ENCODE data around the gene GBE1. TPM values are rescaled to one million over a fixed set of nuclear protein-coding genes. Genes with fewer than 3 reads are reported as not detected.

GBE1 gene
- polyA plus RNA-seq, 1 experiment: 60.1 TPM

DNA sequence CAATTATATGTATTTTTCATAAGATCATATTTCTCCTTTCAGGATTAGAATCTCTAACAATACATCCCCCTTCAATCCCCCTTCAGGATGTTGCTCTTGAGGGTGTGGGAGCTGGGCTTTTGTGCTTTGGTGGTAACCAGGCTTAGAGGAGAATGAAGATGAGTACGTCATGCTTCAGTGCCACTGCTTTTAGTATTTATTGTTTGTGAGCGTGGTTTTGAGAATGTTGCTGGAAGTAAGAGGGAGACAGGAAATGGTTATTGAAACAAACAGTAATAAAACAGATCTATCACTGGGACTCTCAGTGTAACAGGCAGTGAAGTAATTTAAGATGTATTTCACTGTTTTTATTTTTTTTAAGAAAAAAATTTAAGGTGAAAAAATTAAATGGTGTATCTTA lies 35.3 kb downstream of the GBE1 start:
- Histone ChIP-seq H3K4me3 (ENCODE audit: low read depth, low read length) (no peak overlapping the region), H3K27ac (ENCODE audit: low read depth, low read length) (no peak overlapping the region), H3K9me3 (ENCODE audit: control insufficient read depth, insufficient read depth, low read length) (no peaks in the 10 kb centered on the region), H3K27me3 (ENCODE audit: control insufficient read depth, insufficient read depth, low read length) (no peaks in the 10 kb centered on the region)
- no peak for DNase-seq (ENCODE audit: low read depth, low spot score)
- TF ChIP-seq, protein P1, sequence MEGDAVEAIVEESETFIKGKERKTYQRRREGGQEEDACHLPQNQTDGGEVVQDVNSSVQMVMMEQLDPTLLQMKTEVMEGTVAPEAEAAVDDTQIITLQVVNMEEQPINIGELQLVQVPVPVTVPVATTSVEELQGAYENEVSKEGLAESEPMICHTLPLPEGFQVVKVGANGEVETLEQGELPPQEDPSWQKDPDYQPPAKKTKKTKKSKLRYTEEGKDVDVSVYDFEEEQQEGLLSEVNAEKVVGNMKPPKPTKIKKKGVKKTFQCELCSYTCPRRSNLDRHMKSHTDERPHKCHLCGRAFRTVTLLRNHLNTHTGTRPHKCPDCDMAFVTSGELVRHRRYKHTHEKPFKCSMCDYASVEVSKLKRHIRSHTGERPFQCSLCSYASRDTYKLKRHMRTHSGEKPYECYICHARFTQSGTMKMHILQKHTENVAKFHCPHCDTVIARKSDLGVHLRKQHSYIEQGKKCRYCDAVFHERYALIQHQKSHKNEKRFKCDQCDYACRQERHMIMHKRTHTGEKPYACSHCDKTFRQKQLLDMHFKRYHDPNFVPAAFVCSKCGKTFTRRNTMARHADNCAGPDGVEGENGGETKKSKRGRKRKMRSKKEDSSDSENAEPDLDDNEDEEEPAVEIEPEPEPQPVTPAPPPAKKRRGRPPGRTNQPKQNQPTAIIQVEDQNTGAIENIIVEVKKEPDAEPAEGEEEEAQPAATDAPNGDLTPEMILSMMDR (IDR thresholded peaks at IDR 0.05; ENCODE audit: low read depth, low read length): no peak
- ChIA-PET CTCF (interaction anchor here (0.6 kb wide), 1 partner anchor 10 kb away, joined by 3 read pairs; no protein-coding TSS in a partner anchor), POLR2A (interaction anchor here (1.1 to 1.7 kb wide), 2 partner anchors 9 to 35 kb away, joined by 3 to 5 read pairs; partner anchors contain the start of gene GBE1)

DNA sequence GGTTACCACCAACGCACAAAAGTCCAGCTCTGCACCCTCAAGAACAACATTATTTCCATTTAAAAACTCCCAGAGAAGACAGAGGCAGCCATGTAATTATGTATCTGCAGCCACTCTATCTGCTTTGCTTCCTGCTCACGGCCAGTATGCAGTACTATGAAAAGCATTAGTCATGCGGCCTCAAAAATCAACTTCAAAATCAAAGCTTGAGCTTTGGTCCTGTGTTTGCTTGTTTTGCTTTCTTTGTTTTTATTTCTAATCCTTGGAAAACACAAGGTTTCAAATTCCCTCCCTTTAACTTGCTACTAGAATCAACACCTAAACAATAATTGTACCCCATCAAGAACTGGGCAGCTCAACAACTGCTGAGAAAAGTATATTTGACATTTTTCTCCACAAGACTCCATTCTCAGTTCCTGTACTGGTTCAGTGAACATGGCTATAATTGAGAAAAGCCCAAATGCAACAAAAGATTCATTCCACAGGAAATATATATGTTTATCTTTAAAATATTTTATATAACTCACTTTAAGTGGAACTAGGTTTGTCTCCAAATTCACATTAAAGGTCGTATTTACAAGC lies 37.6 kb downstream of the GBE1 start:
- ChIA-PET CTCF (interaction anchor here (0.6 kb wide), 1 partner anchor 233 kb away, joined by 4 read pairs; no protein-coding TSS in a partner anchor), POLR2A (no interaction called here)
- H3K27me3 ChIP-seq (ENCODE audit: control insufficient read depth, insufficient read depth, low read length): no peaks in the 10 kb centered on the region
- TF ChIP-seq, protein P1 (IDR thresholded peaks at IDR 0.05; ENCODE audit: low read depth, low read length): no peak
- peak overlapping the region; percentile 11 for H3K27ac ChIP-seq (ENCODE audit: low read depth, low read length)
- no peak overlapping the region for H3K4me3 ChIP-seq (ENCODE audit: low read depth, low read length)
- H3K9me3 ChIP-seq (ENCODE audit: control insufficient read depth, insufficient read depth, low read length): no peaks in the 10 kb centered on the region
- DNase-seq (ENCODE audit: low read depth, low spot score): no peak

- no peak for DNase-seq (ENCODE audit: low read depth, low spot score)
- Histone ChIP-seq H3K4me3 (ENCODE audit: low read depth, low read length) (no peak overlapping the region), H3K9me3 (ENCODE audit: control insufficient read depth, insufficient read depth, low read length) (no peaks in the 10 kb centered on the region), H3K27ac (ENCODE audit: low read depth, low read length) (no peak overlapping the region), H3K27me3 (ENCODE audit: control insufficient read depth, insufficient read depth, low read length) (no peaks in the 10 kb centered on the region)
- TF ChIP-seq, protein P1 (IDR thresholded peaks at IDR 0.05; ENCODE audit: low read depth, low read length): no peak
- CTCF ChIA-PET: no interaction called here
- POLR2A ChIA-PET: no interaction called here
Measured at GRCh38 chr3:81718311-81718710, 43.1 kb downstream of the GBE1 start.

DNA sequence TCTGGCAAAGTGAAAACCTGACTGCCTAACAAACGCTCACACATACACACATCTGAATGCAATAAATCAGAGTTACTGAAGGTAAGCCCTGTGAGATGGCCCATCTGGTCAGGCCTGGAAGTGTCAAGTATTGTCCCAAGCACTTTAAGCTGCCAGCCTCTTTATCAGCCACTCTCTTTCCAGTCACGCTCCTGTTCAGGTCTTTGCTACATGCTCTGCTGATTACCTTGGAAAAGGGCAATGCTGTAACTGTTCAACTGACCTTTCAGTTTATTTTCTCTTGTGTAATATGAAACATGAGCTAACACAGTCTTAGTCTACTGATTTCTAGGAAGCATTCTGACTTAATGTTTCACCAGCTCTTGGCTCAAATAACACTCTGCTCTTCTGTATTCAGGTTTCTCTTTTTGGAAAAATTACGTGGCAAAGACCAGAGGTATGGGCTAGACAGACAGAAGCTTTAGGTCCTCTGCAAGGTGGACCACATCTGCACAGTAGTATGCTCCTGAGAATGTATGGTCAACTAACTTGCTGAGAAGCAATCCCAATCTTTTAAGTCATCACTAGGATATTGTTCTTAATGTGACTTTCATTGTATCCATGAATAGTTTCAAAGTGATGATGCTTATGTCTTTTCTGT lies 44.5 kb downstream of the GBE1 start:
- peak overlapping the region; percentile 69 for H3K27ac ChIP-seq (ENCODE audit: low read depth, low read length)
- POLR2A ChIA-PET: interaction anchor here (0.8 to 1.1 kb wide), 2 partner anchors 9 to 12 kb away, joined by 3 to 8 read pairs; no protein-coding TSS in a partner anchor
- DNase-seq (ENCODE audit: low read depth, low spot score): peak; percentile 32
- H3K4me3 ChIP-seq (ENCODE audit: low read depth, low read length): no peak overlapping the region
- TF ChIP-seq, protein P1 (IDR thresholded peaks at IDR 0.05; ENCODE audit: low read depth, low read length): no peak
- H3K27me3 ChIP-seq (ENCODE audit: control insufficient read depth, insufficient read depth, low read length): no peaks in the 10 kb centered on the region
- CTCF ChIA-PET: no interaction called here
- no peaks in the 10 kb centered on the region for H3K9me3 ChIP-seq (ENCODE audit: control insufficient read depth, insufficient read depth, low read length)

- H3K27ac ChIP-seq (ENCODE audit: low read depth, low read length): no peak overlapping the region
- POLR2A ChIA-PET: no interaction called here
- H3K9me3 ChIP-seq (ENCODE audit: control insufficient read depth, insufficient read depth, low read length): no peaks in the 10 kb centered on the region
- no peaks in the 10 kb centered on the region for H3K27me3 ChIP-seq (ENCODE audit: control insufficient read depth, insufficient read depth, low read length)
- no peak overlapping the region for H3K4me3 ChIP-seq (ENCODE audit: low read depth, low read length)
- no peak for DNase-seq (ENCODE audit: low read depth, low spot score)
- TF ChIP-seq, protein P1 (IDR thresholded peaks at IDR 0.05; ENCODE audit: low read depth, low read length): no peak
- CTCF ChIA-PET: no interaction called here
Measured at GRCh38 chr3:81713031-81713430, 48.4 kb downstream of the GBE1 start.
